NB4 (cell line): Measurements from ENCODE around the gene CNKSR3.

Experiments used
- CTCF ChIP-seq: IDR thresholded peaks from one replicate; pipeline ENCODE4 v1.5.1; 2012; ENCODE audit warnings: low read depth, low read length
- MAX ChIP-seq: IDR thresholded peaks from 2 replicates; pipeline ENCODE4 v1.6.1; 2011; ENCODE audit warnings: low read depth, low read length
- MYC ChIP-seq: IDR thresholded peaks from 2 replicates; pipeline ENCODE4 v1.6.1; 2011; ENCODE audit warnings: low read depth, low read length
- POLR2A ChIP-seq: IDR thresholded peaks from 2 replicates; pipeline ENCODE4 v1.6.1; 2011; ENCODE audit warnings: mild to moderate bottlenecking; ENCODE audit not compliant: insufficient read length; ENCODE audit errors: extremely low read depth

GRCh38 chr6:154378518-154378917, 132.0 kb downstream of the CNKSR3 start:
- TF ChIP-seq POLR2A (no peak), CTCF (no peak), MYC (no peak), MAX (no peak)
